H1 (cell line): ENCODE measurements around the gene TNFRSF8. TPM values are rescaled to one million over a fixed set of nuclear protein-coding genes. Genes with fewer than 3 reads are reported as not detected.

Experiments used
- CTCF ChIA-PET: fragments of 300-600 bp; sonication (Branson Sonifier 250); formaldehyde crosslinking; loops from one replicate; lab custom pipeline; 2021; ENCODE audit not compliant: partially characterized antibody; lab: Charles Lee
- POLR2A ChIA-PET: fragments of 300-600 bp; sonication (Branson Sonifier 250); formaldehyde crosslinking; loops from one replicate; lab custom pipeline; 2021; ENCODE audit warnings: inconsistent platforms; ENCODE audit not compliant: partially characterized antibody; lab: Charles Lee
- DNase-seq, 2 experiments: peaks; one replicate each; pipeline versions ENCODE4 v3.0.0 to v3.0.0-alpha.2; 2010 to 2022; ENCODE audit warnings: low spot score in 2 of 2, low read depth in 1 of 2, mixed read lengths in 1 of 2
- FAIRE-seq: peaks from 2 replicates; lab custom pipeline; 2011; peaks lifted over from hg19 to GRCh38; lab: Jason Lieb, UNC
- H2AFZ ChIP-seq: 2 replicates; pipeline ENCODE4 v1.8.1; 2012; ENCODE audit warnings: low read length, inconsistent platforms
- H2AK5ac ChIP-seq: 2 replicates; pipeline ENCODE4 v1.6.1; 2013; ENCODE audit warnings: low read depth, low read length
- H2BK120ac ChIP-seq: replicated peaks from 2 replicates; pipeline ENCODE3; 2013; ENCODE audit warnings: low read depth, low read length, inconsistent platforms
- H2BK12ac ChIP-seq: 2 replicates; pipeline ENCODE4 v1.6.1; 2013; ENCODE audit warnings: low read depth, low read length
- H2BK15ac ChIP-seq: 2 replicates; pipeline ENCODE4 v1.6.1; 2013; ENCODE audit warnings: low read length
- H2BK20ac ChIP-seq: 2 replicates; pipeline ENCODE4 v1.6.1; 2013; ENCODE audit warnings: low read length
- H2BK5ac ChIP-seq: 2 replicates; pipeline ENCODE4 v1.6.1; 2013; ENCODE audit warnings: low read depth, low read length
- H3K14ac ChIP-seq: 2 replicates; pipeline ENCODE4 v1.6.1; 2013; ENCODE audit warnings: inconsistent platforms; ENCODE audit not compliant: insufficient read length
- H3K18ac ChIP-seq: 2 replicates; pipeline ENCODE4 v1.6.1; 2013; ENCODE audit warnings: low read length; ENCODE audit errors: extremely low read depth
- H3K23ac ChIP-seq: 2 replicates; pipeline ENCODE4 v1.6.1; 2013; ENCODE audit warnings: inconsistent platforms; ENCODE audit not compliant: insufficient read length
- H3K23me2 ChIP-seq: 2 replicates; pipeline ENCODE4 v1.6.1; 2013; ENCODE audit warnings: low read depth, low read length
- H3K27ac ChIP-seq: 2 replicates; pipeline ENCODE4 v1.6.1; 2011; ENCODE audit warnings: low read depth, low read length, inconsistent platforms
- H3K27me3 ChIP-seq, 4 experiments: replicated peaks in 1 of 4; 1 replicate in 1 of 4; 2 replicates in 3 of 4; pipeline versions ENCODE4 v1.6.1 to v1.8.1; 2011 to 2013; ENCODE audit warnings: low read length in 3 of 4, mild to moderate bottlenecking in 3 of 4, inconsistent platforms in 2 of 4, mixed read lengths in 2 of 4, moderate library complexity in 1 of 4; ENCODE audit not compliant: control insufficient read depth in 3 of 4, insufficient read depth in 3 of 4; ENCODE audit errors: extremely low read depth in 1 of 4
- H3K36me3 ChIP-seq, 4 experiments: 2 replicates each; pipeline versions ENCODE4 v1.6.1 to v1.8.1; 2011 to 2013; ENCODE audit warnings: mild to moderate bottlenecking in 4 of 4, low read length in 3 of 4, moderate library complexity in 2 of 4, control low read depth in 1 of 4, inconsistent platforms in 1 of 4; ENCODE audit not compliant: insufficient read depth in 4 of 4, control insufficient read depth in 2 of 4
- H3K4ac ChIP-seq: replicated peaks from 2 replicates; pipeline ENCODE3; 2013; ENCODE audit warnings: low read length, low read depth, mixed read lengths, inconsistent platforms; ENCODE audit not compliant: insufficient read length
- H3K4me1 ChIP-seq, 4 experiments: replicated peaks in 1 of 4; 1 replicate in 1 of 4; 2 replicates in 3 of 4; pipeline versions ENCODE4 v1.6.1 to v1.8.1; 2011 to 2013; ENCODE audit warnings: low read length in 3 of 4, inconsistent platforms in 2 of 4, mixed read lengths in 1 of 4; ENCODE audit not compliant: insufficient read depth in 4 of 4, control insufficient read depth in 3 of 4
- H3K4me2 ChIP-seq, 2 experiments: 2 replicates each; pipeline versions ENCODE4 v1.6.1 to v1.8.1; 2011 to 2013; ENCODE audit warnings: low read depth in 2 of 2, low read length in 2 of 2, control low read depth in 1 of 2, inconsistent platforms in 1 of 2, mild to moderate bottlenecking in 1 of 2; ENCODE audit not compliant: insufficient read depth in 1 of 2
- H3K4me3 ChIP-seq, 4 experiments: fragments of 200-600, 300-600 bp in 1 of 4; sonication (generic), shearing (Covaris generic), sonication (Bioruptor Twin) in 1 of 4; 2 replicates each; pipeline versions ENCODE4 v1.5.1 to v1.8.1; 2011 to 2016; ENCODE audit warnings: low read length in 4 of 4, low read depth in 3 of 4, control low read depth in 2 of 4, inconsistent platforms in 2 of 4, mild to moderate bottlenecking in 2 of 4, mixed read lengths in 1 of 4, moderate library complexity in 1 of 4; ENCODE audit not compliant: insufficient read depth in 2 of 4; ENCODE audit errors: extremely low read depth in 1 of 4
- H3K56ac ChIP-seq: replicated peaks from 2 replicates; pipeline ENCODE3; 2013; ENCODE audit warnings: low read depth, mild to moderate bottlenecking, mixed read lengths, low read length, inconsistent platforms; ENCODE audit not compliant: insufficient read length
- H3K79me1 ChIP-seq: 2 replicates; pipeline ENCODE4 v1.6.1; 2013; ENCODE audit warnings: low read depth, low read length, control low read depth
- H3K79me2 ChIP-seq, 2 experiments: 2 replicates each; pipeline versions ENCODE4 v1.6.1 to v1.8.1; 2012 to 2013; ENCODE audit warnings: low read length in 2 of 2, mild to moderate bottlenecking in 2 of 2, inconsistent platforms in 1 of 2; ENCODE audit not compliant: insufficient read depth in 2 of 2, control insufficient read depth in 1 of 2
- H3K9ac ChIP-seq, 4 experiments: replicated peaks in 1 of 4; 1 replicate in 1 of 4; 2 replicates in 3 of 4; pipeline versions ENCODE4 v1.6.1 to v1.8.1; 2011 to 2013; ENCODE audit warnings: low read depth in 3 of 4, low read length in 3 of 4, control low read depth in 2 of 4, mild to moderate bottlenecking in 2 of 4, moderate library complexity in 2 of 4, inconsistent platforms in 1 of 4; ENCODE audit errors: extremely low read depth in 1 of 4
- H3K9me3 ChIP-seq, 2 experiments: 2 replicates each; pipeline versions ENCODE4 v1.6.1 to v1.8.1; 2012 to 2013; ENCODE audit warnings: mild to moderate bottlenecking in 2 of 2, moderate library complexity in 2 of 2, control low read depth in 1 of 2, inconsistent platforms in 1 of 2, low read depth in 1 of 2, low read length in 1 of 2, mixed read lengths in 1 of 2; ENCODE audit not compliant: insufficient read depth in 2 of 2
- H4K20me1 ChIP-seq, 2 experiments: replicated peaks in 1 of 2; 2 replicates each; pipeline versions ENCODE3 to v1.8.1; 2011 to 2013; ENCODE audit warnings: inconsistent platforms in 2 of 2, low read length in 2 of 2, mild to moderate bottlenecking in 1 of 2; ENCODE audit not compliant: insufficient read depth in 2 of 2, control insufficient read depth in 1 of 2
- H4K5ac ChIP-seq: 2 replicates; pipeline ENCODE4 v1.6.1; 2013; ENCODE audit warnings: low read length, low read depth, mixed read lengths, inconsistent platforms; ENCODE audit not compliant: insufficient read length
- H4K8ac ChIP-seq: 2 replicates; pipeline ENCODE4 v1.8.0; 2013; ENCODE audit warnings: mild to moderate bottlenecking, moderate library complexity, low read length, inconsistent platforms; ENCODE audit not compliant: insufficient read depth; ENCODE audit errors: extremely low read depth
- H4K91ac ChIP-seq: replicated peaks from 2 replicates; pipeline ENCODE3; 2013; ENCODE audit warnings: low read length, mixed read lengths, inconsistent platforms; ENCODE audit not compliant: insufficient read length
- CEBPB ChIP-seq: IDR thresholded peaks from 2 replicates; pipeline ENCODE4 v1.6.1; 2012; ENCODE audit warnings: low read depth, low read length
- CREB1 ChIP-seq: IDR thresholded peaks from 2 replicates; pipeline ENCODE4 v1.6.1; 2012; ENCODE audit warnings: inconsistent platforms
- EGR1 ChIP-seq: IDR thresholded peaks from 2 replicates; pipeline ENCODE4 v1.6.1; 2011; ENCODE audit warnings: low read depth, low read length, borderline replicate concordance
- FOSL1 ChIP-seq: IDR thresholded peaks from 2 replicates; pipeline ENCODE4 v1.6.1; 2011; ENCODE audit warnings: mild to moderate bottlenecking, low read depth, low read length, moderate library complexity; ENCODE audit not compliant: insufficient read depth
- KDM1A ChIP-seq: fragments of 200-600, 300-600 bp; sonication (generic); IDR thresholded peaks from 2 replicates; pipeline ENCODE4 v1.7.1; 2016; ENCODE audit warnings: mild to moderate bottlenecking, low read length, borderline replicate concordance
- NANOG ChIP-seq: IDR thresholded peaks from 2 replicates; pipeline ENCODE4 v1.6.1; 2011; ENCODE audit warnings: low read length, low read depth, mild to moderate bottlenecking, inconsistent platforms; ENCODE audit not compliant: insufficient read depth, poor library complexity, severe bottlenecking
- NRF1 ChIP-seq: IDR thresholded peaks from 2 replicates; pipeline ENCODE4 v1.6.1; 2011; ENCODE audit warnings: mild to moderate bottlenecking, low read depth, low read length, improper control_type of control experiment
- POLR2A ChIP-seq, 2 experiments: IDR thresholded peaks; 1 replicate in 1 of 2; 2 replicates in 1 of 2; pipeline ENCODE4 v1.6.1; 2011; ENCODE audit warnings: low read depth in 2 of 2, low read length in 2 of 2, mild to moderate bottlenecking in 2 of 2; ENCODE audit errors: control extremely low read depth in 1 of 2
- RNF2 ChIP-seq: fragments of 200-900, 300-1000 bp; sonication (generic); IDR thresholded peaks from 2 replicates; pipeline ENCODE4 v1.7.1; 2016; ENCODE audit warnings: borderline replicate concordance, low read depth, mild to moderate bottlenecking, antibody characterized with exemption, low read length; ENCODE audit not compliant: poor library complexity, severe bottlenecking; ENCODE audit errors: missing control alignments
- TCF12 ChIP-seq: IDR thresholded peaks from 2 replicates; pipeline ENCODE4 v1.6.1; 2011; ENCODE audit warnings: low read depth, mild to moderate bottlenecking, low read length
- TEAD4 ChIP-seq: IDR thresholded peaks from 2 replicates; pipeline ENCODE4 v1.6.1; 2012; ENCODE audit warnings: low read depth, low read length, inconsistent platforms, mixed read lengths
- USF2 ChIP-seq: IDR thresholded peaks from 2 replicates; pipeline ENCODE4 v1.6.1; 2011; ENCODE audit warnings: low read length, improper control_type of control experiment
- WGBS, 2 experiments: shearing (Covaris generic) in 1 of 2; methylation state at CpG; one replicate each; pipeline versions ENCODE4 v1.1.6 to v1.1.7; 2013 to 2015; ENCODE audit warnings: low lambda C conversion rate in 2 of 2, mixed read lengths in 2 of 2, inconsistent platforms in 1 of 2, low coverage in 1 of 2, missing lambda C conversion rate in 1 of 2; ENCODE audit not compliant: insufficient replicate concordance in 2 of 2, insufficient coverage in 1 of 2, insufficient read length in 1 of 2; ENCODE audit errors: extremely low coverage in 1 of 2, missing lambda C conversion rate in 1 of 2; 5-methylcytosine and 5-hydroxymethylcytosine counted together
- polyA plus RNA-seq, 7 experiments: library from polyadenylated mRNA; depleted of rRNA in 3 of 7; stranded (reverse) in 5 of 7; unstranded in 2 of 7; fragments of >200 nt in 5 of 7; fragments of 200-250 nt in 2 of 7; gene quantifications; 1 replicate in 5 of 7; 2 replicates in 1 of 7; 4 replicates in 1 of 7; pipeline versions ENCODE4 v1.2.1 to v1.2.3, GENCODE V29; 2011 to 2013; ENCODE audit warnings: missing spikeins in 2 of 7, mixed read lengths in 2 of 7
- total RNA-seq: library from RNA; stranded (reverse); fragmentation: NEBNext Ultra II Directional; extraction: Animal tissue kit (Norgen Biotek cat#: 25700); gene quantifications from 2 replicates; pipeline ENCODE4 v1.2.1, GENCODE V29; 2021

Gene TNFRSF8
- total and polyA plus RNA-seq, 2 of the 8 experiments (the other 6 are each of a cell fraction or from before 2014, with no cell fraction given), result 23.2 to 32.7 TPM

DNA sequence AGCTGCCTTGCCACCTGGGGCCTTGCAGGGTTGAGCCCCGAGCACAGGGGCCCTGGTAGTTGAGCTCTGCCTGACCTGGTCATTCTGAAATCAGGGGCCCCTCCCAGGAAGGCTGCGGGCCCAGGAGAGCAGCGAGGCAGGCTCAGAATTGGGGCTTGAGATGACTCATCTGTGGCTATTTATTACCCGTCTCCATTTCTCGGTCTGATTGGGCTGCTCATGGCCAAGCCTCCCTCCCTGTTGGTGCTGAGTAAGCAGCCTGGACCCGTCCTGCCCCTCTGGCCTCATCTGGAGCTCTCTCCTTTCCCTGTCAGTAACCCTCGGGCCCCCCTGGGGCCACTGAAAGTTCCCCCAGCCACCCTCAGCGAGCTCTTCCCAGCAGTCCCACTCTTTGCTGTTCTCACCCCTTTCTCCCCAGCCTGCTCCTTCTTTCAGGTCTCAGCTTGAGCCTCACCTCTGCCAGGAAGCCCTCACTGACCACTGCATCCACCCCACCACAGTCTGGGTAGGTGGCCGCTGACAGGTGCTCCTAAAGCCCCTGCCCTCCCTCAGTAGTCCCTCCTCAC is 11.0 kb upstream of the TNFRSF8 start:
- H3K9ac ChIP-seq, result no peak overlapping the region
- POLR2A ChIA-PET, result interaction anchor here (0.7 to 1.4 kb wide), 7 partner anchors 13 to 139 kb away, joined by 3 to 5 read pairs (median 3); no protein-coding TSS in a partner anchor
- TF ChIP-seq CREB1, result no peak
- no peak for TF ChIP-seq CEBPB
- TF ChIP-seq EGR1, result no peak
- TF ChIP-seq NRF1, result no peak
- no peak for TF ChIP-seq NANOG
- TF ChIP-seq USF2, result no peak
- TF ChIP-seq POLR2A (IDR thresholded peaks at IDR 0.05; ENCODE audit: control extremely low read depth in 1 of 2, low read depth in 2 of 2, low read length in 2 of 2), result no peak
- no peak for TF ChIP-seq KDM1A
- TF ChIP-seq FOSL1, result no peak
- TF ChIP-seq RNF2, result no peak
- no peak for TF ChIP-seq TCF12
- no peak for TF ChIP-seq TEAD4

More for the DNA sequence above, 11.0 kb upstream of the TNFRSF8 start:
- Histone ChIP-seq H3K23ac (no peak overlapping the region), H3K79me2 (no peaks in the 10 kb centered on the region), H3K27me3 (no peaks in the 10 kb centered on the region; a peak in 1 of 7 replicates), H3K27ac (no peak overlapping the region), H2AFZ (peak overlapping the region; percentile 73), H3K18ac (peak overlapping the region; percentile 71), H2BK20ac (no peak overlapping the region), H3K9me3 (no peaks in the 10 kb centered on the region), H3K79me1 (no peaks in the 10 kb centered on the region), H3K14ac (no peak overlapping the region), H2BK15ac (peak overlapping the region; percentile 81; the same call in 1 of the 2 replicates), H2BK12ac (0 out of 2 replicates have a peak overlapping the region, but pooled peaks have one; percentile 62), H4K5ac (no peak overlapping the region), H3K4me3 (no peak overlapping the region), H3K56ac (no peak overlapping the region), H2BK5ac (peak overlapping the region; percentile 52; the same call in 1 of the 2 replicates), H4K8ac (peak overlapping the region; percentile 73), H3K36me3 (no peaks in the 10 kb centered on the region), H2AK5ac (no peak overlapping the region), H3K4ac (no peak overlapping the region), H3K23me2 (no peaks in the 10 kb centered on the region), H4K20me1 (no peaks in the 10 kb centered on the region), H3K4me1 (peaks cover 0 to 13% (median 4%) of the 10 kb centered on the region in 4 experiments; a peak in 5 of 7 replicates), H2BK120ac (no peak overlapping the region), H4K91ac (peak overlapping the region; percentile 89), H3K4me2 (0 out of 4 replicates have a peak overlapping the region, but pooled peaks of 1 of the 2 experiments have one; percentile 2)
- DNase-seq, result no peak
- WGBS, 2 experiments, result 53% methylated on average over 9 of the region's 9 CpGs; no CpG with 5 or more reads in 1 of the 2 experiments
- no peak for FAIRE-seq
- CTCF ChIA-PET, result interaction anchor here (0.7 to 3.1 kb wide), 10 partner anchors 15 to 86 kb away, joined by 3 to 23 read pairs (median 3); no protein-coding TSS in a partner anchor
